GM23248 (cell line): Measurements from ENCODE around the gene RERE.

Experiments used
- EZH2 ChIP-seq: fragments of 200-600 bp; sonication (generic); IDR thresholded peaks from 2 replicates; pipeline ENCODE4 v1.6.1; 2018; ENCODE audit warnings: antibody characterized with exemption, mild to moderate bottlenecking; ENCODE audit not compliant: insufficient read depth, poor library complexity, severe bottlenecking
- EZH2phosphoT487 ChIP-seq: fragments of 200-600 bp; sonication (generic); IDR thresholded peaks from 2 replicates; pipeline ENCODE4 v1.6.1; 2018; ENCODE audit warnings: antibody characterized with exemption, moderate library complexity, mild to moderate bottlenecking, low read depth; ENCODE audit not compliant: insufficient read depth

GRCh38 chr1:8326265-8326664, 491.2 kb downstream of the RERE start:
- TF ChIP-seq EZH2phosphoT487 (no peak), EZH2 (no peak)
